T-helper 22 cell (primary cell): ENCODE measurements around the gene SDK1.
"Not testable (repeated sequence)": the region's sequence is repeated elsewhere in the genome, so short reads cannot be mapped to it uniquely, and the experiment has no call there.

Source experiments
- DNase-seq: peaks from one replicate; pipeline ENCODE4 v3.0.0-alpha.2; 2020; ENCODE audit warnings: low read depth

SDK1 gene

DNA sequence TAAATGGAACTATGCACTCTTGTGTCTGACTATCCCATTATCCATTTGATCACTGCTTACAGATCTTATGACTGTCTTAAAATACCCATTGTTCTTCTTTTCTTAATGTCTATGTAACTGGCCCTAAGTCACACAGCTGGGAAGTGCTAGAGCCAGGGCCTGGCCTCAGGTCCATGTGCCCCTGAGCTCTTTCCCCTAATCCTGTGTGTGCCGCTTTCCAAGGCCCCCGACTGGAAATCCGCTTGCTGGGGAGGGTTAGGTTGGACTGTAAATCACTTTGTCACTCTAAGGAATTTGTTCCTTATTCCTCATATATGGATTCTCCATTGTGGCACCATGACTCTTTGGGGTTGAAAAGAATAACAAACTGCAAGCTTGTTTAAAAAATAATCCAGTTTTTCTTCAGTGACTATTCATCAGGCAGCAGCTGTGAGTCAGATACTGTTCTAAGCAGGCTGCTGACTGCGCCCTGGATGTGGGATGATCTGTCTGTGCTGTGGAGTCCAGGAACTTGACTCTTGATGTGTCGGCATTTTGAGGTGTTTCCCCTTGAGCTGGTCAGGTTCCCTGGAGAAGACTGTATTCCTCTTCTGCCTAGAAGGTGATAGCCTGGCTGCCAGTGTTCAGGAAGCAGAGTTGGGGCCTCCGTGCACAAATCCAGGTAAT is 236.3 kb downstream of the SDK1 start:
- no peak for DNase-seq

DNA sequence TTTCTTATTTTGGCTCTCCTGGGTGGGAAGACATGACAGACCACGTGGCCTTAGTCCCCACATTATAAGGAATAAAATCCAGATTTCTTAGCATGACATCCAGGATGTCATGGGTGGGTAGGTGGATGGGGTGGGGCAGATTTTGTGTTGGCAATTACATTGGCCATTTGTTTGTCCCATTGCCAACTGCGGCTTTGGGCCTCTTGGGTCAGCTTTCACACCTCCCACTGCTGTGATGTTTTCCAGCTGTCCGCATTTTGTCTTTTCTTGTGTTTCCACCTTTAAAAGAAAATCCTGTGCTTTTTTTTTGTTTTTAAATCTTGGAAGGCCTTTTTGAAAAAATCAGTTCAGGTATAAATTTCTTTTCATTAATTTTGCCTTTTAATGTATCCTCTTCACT is 237.0 kb downstream of the SDK1 start:
- no peak for DNase-seq

DNA sequence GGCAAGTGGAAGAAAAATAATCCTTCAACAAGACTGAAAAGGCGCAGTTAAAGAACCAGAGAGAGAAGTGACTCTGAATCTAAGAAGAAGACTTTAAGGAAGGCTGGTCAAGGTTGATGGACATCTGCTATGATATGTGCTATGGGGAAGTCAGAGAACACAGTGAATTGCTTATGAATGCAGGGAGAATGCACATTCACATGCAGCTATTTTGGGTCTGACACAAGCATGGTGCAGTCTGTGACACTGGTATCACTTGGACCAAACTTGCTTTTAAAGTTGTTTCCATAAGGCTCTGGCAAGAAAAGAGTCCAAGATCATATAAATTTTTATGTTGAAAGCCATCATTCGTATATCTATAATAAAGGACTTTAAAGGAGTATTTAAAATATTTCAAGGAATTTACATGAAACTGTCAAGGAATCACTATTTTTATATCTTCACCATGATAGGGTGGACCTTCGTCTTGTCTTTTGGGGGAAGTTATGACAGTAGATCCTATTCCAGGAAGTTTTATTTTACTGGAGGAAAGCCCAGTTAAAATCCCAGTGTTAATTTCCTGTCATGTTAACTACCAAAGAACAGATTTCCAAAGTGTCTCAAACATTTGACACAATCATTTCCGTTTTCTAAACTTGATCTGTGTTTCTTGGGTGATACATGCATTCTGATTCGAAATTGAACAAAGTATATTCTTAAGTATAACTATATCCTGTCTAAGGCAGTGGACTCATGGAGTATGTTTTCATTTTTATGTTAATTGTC is 239.6 kb downstream of the SDK1 start:
- no peak for DNase-seq

DNA sequence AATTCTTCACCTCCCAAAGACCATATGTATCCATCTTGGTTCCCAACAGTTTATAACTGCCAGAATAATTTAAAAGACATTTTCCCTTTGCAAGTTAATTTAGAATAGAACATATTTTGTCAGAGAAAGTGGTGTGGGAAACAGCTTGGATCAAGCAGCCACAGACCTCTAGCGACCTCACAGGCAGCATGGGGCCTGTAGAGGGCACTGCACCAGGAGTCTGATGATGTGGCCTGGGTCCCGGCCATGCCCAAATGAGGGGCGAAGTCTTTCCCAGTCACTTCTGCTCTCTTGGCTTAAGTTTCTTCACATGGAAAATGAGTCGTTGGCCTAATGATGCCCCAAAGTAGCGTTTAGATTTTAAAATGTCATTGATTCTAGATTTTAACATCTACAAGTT is 243.2 kb downstream of the SDK1 start:
- no peak for DNase-seq

DNA sequence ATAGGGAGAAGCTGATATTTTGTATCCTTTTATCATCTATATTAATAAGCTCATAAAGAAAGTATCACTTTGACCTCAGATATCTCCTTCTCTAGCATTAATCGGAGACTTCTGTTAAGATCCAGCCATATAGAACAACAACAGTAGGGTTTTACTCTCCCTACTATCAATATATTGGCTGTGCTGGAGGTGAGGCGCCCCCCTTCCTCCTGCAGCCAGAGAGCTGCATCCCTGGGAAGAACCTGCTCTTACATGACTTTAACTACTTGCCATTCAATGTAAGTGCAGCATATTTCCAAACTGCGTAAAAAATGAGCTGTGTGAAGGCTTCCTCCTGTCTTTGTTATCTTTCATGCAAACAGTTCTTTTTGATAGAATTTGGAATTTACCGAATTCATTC is 247.8 kb downstream of the SDK1 start:
- no peak for DNase-seq

DNA sequence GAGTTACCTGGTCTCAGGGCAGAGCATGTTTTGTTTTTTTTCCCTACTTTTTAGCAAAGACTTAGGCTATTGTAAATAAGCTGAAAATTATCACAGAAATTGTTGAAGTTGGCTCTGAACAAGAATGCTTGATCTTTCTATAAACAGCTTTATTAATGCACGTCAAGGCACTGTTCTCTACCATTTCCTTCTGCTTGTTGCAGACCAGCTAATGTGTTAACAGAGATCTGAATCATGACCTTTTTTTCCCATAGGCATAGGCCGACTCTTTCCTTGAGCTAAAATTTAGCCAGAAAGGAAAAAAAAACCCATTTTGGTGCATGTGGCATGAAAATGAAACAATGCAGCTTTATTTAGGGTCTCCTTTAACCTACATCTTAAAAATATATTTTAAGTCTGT is 248.5 kb downstream of the SDK1 start:
- DNase-seq = no peak

DNA sequence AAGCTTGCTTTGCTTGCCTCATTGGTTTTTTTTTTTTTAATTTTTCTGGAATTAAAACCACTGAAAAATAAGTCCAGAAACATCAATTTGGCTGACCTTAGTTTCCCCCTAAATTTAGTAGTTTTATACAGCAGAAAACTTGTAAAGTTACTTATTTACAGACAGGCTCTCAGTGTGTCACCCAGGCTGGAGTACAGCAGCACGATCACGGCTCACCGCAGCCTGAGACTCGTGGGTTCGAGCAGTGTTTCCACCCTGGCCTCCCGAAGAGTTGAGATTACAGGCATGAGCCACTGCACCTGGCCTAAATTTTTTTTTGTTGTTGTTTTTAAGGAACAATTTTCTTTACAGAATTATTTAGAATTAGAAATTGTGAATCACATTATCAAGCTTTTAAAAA is 250.5 kb downstream of the SDK1 start:
- no peak for DNase-seq

DNA sequence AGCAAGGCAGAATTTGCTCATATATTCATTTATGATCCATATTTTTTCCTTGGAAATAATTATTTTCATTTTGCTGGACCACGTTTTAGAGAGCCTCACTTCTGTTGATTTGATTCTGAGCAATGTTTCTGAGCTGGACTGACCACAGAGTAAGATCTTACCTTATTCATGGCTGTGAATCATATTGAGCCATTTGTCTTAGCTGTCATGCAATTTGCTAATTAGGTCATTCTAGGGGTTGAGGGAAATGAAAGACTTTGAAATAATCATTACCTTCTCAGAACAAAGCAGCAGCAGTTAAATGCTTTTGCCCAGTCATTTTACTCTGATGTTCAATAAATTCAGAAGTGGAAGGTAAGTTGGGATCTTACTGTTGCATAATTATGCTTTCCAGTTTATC is 251.4 kb downstream of the SDK1 start:
- no peak for DNase-seq

DNA sequence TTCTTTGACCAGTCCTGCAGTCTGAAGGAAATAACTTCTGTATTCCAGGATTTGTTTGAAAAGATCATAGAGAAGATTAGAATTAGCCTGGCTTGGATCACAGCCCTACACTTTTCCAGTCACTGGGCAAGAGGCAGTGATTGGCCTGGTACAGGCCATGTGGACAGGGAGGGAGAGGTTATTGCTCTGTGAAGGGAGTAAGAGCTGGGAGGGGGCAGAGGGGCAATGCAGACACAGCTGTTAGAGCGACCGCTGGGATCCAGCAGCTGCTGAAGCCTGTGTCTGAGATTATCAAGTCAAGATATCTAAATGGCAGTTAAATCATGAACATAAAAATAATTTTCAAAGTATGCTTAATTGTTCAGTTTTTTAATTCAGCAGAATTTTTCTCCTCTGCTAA is 257.3 kb downstream of the SDK1 start:
- no peak for DNase-seq

DNA sequence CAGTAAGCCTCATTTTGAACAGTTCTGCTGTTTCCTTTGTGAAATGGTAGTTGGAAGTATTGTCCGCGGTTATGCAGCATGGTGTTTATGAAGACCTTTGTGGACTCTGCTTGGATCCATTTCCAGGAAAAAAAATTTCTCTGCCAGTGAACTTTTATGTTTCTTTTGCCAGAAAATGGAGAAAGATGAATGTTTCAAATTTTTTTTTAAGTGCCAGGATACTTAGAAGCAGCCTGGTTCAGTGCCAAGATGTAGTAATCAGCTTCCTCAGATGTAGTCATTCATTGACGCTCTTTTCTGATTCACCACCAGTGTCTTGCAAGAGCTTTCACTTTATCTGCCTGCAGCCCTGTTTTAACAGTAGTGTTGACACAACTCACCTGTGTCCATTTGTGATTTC is 258.2 kb downstream of the SDK1 start:
- no peak for DNase-seq

DNA sequence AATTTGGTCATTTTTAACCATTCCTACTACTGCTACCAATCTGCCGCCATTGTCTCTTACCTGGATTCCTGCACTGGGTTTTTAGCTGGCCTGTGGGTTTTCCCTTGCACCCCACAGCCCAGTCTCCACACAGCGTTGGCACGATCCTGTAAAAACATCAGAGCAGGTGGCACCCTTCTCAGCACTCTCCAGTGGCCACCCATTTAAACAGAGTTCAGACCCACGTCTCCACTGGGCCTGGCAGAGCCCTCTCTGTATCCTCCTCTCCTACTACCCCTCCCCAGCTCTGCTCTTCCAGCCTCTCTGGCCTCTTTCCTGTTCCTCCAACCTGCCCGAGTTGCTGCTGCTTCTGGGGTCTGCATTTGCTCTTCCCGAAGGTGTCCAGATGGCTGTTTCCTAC is 259.4 kb downstream of the SDK1 start:
- DNase-seq = no peak

DNA sequence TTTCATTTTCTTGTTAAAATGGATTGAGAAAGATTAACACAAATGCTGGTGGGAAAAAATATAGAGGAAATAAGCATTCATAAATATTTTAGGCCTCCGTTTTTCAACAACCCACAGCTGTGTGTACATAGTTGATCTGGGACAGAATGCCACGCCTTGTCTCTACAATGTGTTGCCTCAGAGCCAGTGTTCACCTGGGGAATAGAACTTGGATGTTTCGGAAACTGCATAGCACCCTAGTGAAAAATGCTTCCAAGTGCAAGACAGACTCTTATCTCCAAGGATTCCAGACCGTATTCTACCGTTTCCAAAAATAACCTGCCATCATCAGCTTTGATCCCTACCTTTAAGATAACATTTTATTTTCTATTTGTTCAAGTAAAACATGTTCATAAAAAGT is 260.9 kb downstream of the SDK1 start:
- DNase-seq = no peak

DNA sequence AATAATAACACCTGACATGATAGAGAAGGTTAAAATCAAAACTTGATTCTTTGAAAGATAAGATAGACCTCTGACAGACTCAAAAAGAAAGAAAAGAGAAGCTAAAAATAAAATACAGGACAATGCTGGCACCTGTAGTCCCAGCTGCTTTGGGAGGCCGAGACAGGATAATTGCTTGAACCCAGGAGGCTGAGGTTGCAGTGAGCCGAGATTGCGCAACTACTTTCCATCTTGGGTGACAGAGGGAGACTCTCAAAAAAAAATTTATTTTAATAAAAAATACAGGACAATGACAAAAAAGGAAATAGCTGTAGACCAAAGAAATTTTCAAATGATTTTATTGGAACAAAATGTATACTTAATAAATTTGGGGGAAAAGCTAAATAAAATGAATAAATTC is 263.2 kb downstream of the SDK1 start:
- DNase-seq = no peak

DNA sequence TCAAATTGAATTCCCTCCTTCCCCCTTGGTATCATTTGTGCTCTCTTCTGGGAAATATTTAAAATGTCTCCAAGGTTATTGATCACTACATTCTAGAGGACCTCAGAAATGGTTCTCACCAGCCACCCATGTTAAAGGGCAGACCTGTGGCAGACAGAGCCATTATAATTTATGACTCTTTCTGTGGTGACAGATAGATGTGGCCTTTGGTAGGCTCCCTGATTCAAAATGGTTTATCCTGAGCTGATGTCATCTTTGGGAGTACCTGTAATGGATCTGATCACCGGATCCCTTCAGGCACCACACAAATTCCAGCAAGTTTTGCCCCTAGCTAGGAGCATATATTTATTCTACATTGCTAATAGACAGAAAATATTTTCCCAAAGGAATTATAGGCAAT is 267.5 kb downstream of the SDK1 start:
- DNase-seq = no peak

DNA sequence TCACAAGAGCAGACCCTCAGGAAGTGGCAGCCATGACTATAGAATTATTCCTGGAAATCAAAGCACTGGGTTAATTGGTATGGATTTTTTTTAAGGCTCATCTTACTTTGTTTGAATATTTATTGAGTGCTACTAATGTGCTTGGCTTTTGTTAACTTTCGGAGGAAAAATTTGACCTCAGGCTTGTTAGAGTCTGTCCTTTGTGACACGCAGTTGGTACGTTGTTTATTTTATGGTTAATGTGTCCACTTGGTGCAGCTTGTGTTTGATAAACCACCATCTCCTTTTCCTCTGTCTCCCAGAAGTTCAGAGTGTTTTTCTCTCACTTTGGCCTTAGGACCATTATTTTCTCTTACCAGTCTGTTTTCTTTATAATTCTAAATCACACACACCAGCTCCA is 268.6 kb downstream of the SDK1 start:
- no peak for DNase-seq

DNA sequence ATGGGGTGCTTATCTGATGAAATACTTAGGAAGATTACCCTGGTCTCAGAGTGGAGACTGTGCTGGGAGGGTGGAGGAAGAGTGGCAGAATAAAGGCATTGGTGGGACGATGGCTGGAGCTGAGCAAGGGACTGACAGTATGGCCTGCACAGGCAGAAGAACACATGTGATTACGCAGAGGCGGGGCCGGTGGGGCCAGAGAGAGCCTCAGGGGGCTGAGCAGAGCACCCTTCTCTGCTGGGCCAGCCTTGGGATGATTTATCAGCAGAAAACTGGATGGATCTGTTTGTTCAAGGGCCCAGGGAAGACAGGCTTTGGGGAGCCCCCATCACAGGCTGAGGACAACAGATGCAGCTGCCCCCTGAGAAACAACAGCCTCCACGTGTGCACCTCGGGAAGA is 272.1 kb downstream of the SDK1 start:
- no peak for DNase-seq

DNA sequence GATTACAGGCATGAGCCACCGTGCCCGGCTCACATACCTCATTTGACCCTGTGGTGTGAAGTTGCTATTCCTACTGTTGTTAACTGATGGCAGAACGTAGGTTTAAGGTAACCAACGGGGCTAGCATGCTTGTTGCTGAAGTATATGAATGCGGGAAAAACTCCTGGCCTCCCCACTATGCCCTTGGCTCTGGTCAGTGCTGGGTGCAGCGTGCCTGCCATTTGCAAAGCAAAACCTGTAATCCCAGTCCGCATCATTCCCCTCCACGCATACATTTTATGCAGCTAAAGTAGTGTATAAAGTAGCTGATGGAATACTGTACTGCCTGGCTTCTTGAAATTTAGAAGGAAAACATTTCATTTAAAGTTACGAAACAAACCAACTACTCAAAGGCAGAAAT is 273.3 kb downstream of the SDK1 start:
- DNase-seq = no peak

DNA sequence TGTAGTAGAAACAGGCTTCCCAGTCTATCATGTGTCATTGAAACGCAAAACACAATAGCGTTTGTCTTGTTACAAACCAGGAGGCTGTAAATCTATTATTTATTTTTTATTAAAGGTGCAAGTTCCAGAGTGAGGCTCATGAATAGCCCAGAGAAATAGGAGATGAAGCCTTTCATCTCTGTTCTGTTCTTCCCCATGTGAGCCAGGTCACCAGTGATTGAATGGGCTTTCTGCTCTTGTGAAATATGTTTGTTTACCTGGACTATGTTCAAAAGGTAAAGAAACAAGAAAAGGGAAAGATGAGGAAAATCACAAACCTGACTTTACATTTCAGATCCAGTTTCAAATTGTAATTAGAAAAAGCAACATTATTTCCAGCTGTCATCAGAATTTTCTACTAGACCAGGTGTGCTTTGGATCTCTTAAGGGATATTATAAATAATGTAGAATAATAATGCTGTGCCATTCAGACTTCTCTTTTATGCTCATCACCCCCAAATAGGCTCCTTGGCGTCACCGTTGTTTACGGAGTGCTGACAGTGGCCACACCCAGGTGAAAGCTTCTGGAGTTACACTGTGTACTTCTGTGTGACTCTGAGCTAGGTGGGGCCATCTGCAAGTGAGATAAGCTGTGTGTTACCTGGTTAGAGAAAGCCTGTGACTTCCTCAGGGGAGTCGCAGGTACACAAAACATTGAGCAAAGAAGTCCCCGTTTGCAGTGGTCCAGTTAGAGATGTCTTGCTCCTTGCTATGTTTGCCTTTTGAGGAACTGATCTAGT is 274.9 kb downstream of the SDK1 start:
- DNase-seq = no peak

DNA sequence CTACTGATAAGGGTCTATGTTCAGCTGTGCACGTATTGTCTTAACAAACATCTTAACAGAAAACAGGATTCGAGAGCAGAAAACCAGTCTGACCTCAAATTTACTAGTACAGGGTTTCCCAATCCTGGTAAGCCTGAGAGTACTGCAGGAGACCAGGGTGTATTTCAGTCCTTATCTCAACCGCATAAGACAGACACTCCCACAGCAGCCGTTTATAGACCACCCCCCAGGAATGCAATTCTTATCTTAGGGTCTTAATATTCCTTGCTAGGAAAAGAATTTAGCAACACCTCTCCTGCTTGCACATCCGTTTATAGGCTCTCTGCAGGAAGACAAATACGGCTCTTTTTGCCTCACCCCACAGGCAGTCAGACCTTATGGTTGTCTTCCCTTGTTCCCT is 277.3 kb downstream of the SDK1 start:
- no peak for DNase-seq

DNA sequence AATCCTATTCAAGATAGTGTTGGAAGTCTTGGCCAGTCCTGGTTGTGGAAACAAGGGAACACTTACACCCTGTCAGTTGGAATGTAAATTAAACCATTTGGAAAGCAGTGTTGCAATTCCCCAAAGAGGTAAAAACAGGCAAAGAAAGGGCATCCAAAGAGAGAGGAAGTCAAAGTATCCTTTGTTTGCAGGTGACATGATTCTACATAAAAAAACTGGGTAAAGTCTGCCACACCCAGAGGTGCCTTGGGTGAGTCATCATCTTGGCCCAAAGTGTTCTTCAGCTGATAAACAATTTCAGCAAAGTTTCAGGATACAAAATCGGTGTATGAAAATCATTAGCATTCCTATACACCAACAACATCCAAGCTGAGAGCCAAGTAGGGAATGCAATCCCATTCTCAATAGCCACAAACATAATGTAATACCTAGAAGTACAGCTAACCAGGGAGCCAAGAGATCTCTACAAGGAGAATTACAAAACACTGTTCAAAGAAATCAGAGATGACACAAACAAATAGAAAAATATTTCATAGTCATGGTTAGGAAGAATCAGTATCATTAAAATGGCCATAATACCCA is 278.7 kb downstream of the SDK1 start:
- DNase-seq = no peak

DNA sequence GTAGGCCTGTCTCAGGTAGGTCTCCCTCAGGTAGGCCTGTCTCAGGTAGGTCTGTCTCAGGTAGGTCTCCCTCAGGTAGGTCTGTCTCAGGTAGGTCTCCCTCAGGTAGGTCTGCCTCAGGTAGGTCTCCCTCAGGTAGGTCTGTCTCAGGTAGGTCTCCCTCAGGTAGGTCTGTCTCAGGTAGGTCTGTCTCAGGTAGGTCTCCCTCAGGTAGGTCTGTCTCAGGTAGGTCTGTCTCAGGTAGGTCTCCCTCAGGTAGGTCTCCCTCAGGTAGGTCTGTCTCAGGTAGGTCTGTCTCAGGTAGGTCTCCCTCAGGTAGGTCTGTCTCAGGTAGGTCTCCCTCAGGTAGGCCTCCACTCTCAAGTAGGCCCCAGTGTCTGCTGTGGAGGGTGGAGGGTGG is 281.1 kb downstream of the SDK1 start:
- not testable (repeated sequence) for DNase-seq

DNA sequence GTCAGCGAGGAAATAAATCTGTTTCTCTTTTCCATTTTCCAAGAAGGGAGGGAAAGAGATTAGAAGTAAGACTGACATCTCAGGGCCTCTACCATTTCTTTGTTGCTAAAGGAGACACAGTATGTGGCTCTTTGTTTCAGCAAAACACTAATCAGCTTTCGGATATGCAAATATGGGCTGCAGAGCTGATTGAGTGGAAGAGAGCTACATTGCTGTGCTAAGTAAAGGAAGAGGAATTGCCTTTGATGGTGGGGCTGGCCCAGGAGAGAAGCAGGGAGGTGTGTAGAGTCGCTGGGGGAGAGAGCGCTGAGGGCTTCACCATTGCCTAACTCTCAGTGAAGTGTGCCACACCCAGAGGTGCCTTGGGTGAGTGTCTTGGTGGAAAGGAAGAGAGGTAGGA is 284.8 kb downstream of the SDK1 start:
- DNase-seq = no peak

DNA sequence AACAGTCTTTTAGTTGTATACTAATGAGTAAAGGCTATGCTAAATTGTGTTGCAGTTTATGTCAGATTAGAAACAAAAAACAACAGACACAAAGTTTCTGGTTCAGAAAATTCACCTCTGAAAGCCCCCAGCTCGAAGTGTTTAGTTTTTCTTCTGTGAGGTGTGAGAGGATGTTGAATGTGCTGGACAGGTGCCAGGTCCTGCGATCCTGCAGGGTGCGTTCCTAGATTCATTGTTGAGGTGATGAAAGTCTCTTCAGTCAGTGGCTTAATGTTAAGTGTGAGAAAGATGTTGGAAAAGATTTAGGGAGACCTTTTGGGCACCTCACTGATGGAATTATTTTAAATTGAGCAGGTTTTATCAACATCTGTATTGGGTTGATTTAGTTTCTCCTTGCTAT is 287.3 kb downstream of the SDK1 start:
- DNase-seq = no peak
